ENCODE results near the gene E2F1. TPM values are rescaled to one million over a fixed set of nuclear protein-coding genes. Genes with fewer than 3 reads are reported as not detected.

E2F1 gene
- total RNA-seq, 2 donors from 2014 or later = 26.9 to 33.7 TPM

- no peaks in the 10 kb centered on the region for H3K9me3 Mint-ChIP-seq
- TF ChIP-seq CTCF (conservative IDR thresholded peaks at IDR 0.05) = no peak
- peak overlapping the region; percentile 79 for H3K4me3 Mint-ChIP-seq
- WGBS, 2 experiments (ENCODE audit: insufficient coverage in 1 of 2, insufficient read length in 1 of 2) = 48 to 57% methylated on average over 5 to 10 of the region's 10 CpGs
- H3K4me3 ChIP-seq (ENCODE audit: low read length) = peak overlapping the region; percentile 88
- H3K27me3 ChIP-seq (ENCODE audit: control insufficient read depth, insufficient read depth, low read length, poor library complexity, severe bottlenecking) = no peaks in the 10 kb centered on the region
- peak overlapping the region; percentile 91 for H3K27ac Mint-ChIP-seq
- peaks cover 3% of the 10 kb centered on the region for H3K27me3 Mint-ChIP-seq (ENCODE audit: insufficient read depth)
- H3K36me3 Mint-ChIP-seq (ENCODE audit: low read depth) = peaks cover under 1% of the 10 kb centered on the region
- peak; percentile 83 for DNase-seq
- H3K4me1 Mint-ChIP-seq = peaks cover 28% of the 10 kb centered on the region
- peaks cover 6% of the 10 kb centered on the region for H3K4me1 ChIP-seq (ENCODE audit: control insufficient read depth, insufficient read depth, low read length)
- no peaks in the 10 kb centered on the region for H3K9me3 ChIP-seq (ENCODE audit: control insufficient read depth, low read length)
- H3K27ac ChIP-seq (ENCODE audit: low read depth, low read length) = peak overlapping the region; percentile 79
- H3K9ac ChIP-seq (ENCODE audit: extremely low read depth, low read length, poor library complexity, severe bottlenecking) = peak overlapping the region; percentile 57
- H3K36me3 ChIP-seq (ENCODE audit: control insufficient read depth, insufficient read depth, low read length) = peaks cover 7% of the 10 kb centered on the region
Observed at GRCh38 chr20:33684533-33685327, 1.5 kb downstream of the E2F1 start.

- peaks cover 20% of the 10 kb centered on the region for H3K36me3 ChIP-seq (ENCODE audit: control insufficient read depth, insufficient read depth, low read length)
- no peaks in the 10 kb centered on the region for H3K9me3 Mint-ChIP-seq
- DNase-seq = peak; percentile 43
- no peak overlapping the region for H3K27ac Mint-ChIP-seq
- H3K36me3 Mint-ChIP-seq (ENCODE audit: low read depth) = peaks cover 26% of the 10 kb centered on the region
- no peak overlapping the region for H3K27ac ChIP-seq (ENCODE audit: low read depth, low read length)
- no peak overlapping the region for H3K4me3 Mint-ChIP-seq
- H3K27me3 Mint-ChIP-seq (ENCODE audit: insufficient read depth) = no peaks in the 10 kb centered on the region
- H3K4me1 ChIP-seq (ENCODE audit: control insufficient read depth, insufficient read depth, low read length) = no peaks in the 10 kb centered on the region
- no peak overlapping the region for H3K9ac ChIP-seq (ENCODE audit: extremely low read depth, low read length, poor library complexity, severe bottlenecking)
- WGBS, 2 experiments (ENCODE audit: insufficient coverage in 1 of 2, insufficient read length in 1 of 2) = 94 to 95% methylated on average over 6 to 9 of the region's 9 CpGs
- H3K27me3 ChIP-seq (ENCODE audit: control insufficient read depth, insufficient read depth, low read length, poor library complexity, severe bottlenecking) = no peaks in the 10 kb centered on the region
- TF ChIP-seq CTCF (conservative IDR thresholded peaks at IDR 0.05) = no peak
- peaks cover 17% of the 10 kb centered on the region for H3K4me1 Mint-ChIP-seq
- no peaks in the 10 kb centered on the region for H3K9me3 ChIP-seq (ENCODE audit: control insufficient read depth, low read length)
- no peak overlapping the region for H3K4me3 ChIP-seq (ENCODE audit: low read length)
Observed at GRCh38 chr20:33681728-33682353, 4.3 kb downstream of the E2F1 start.

- Mint-ChIP-seq H3K27ac (no peak overlapping the region), H3K36me3 (ENCODE audit: low read depth) (peaks cover 31% of the 10 kb centered on the region), H3K4me1 (peaks cover 14% of the 10 kb centered on the region)
Observed at GRCh38 chr20:33681288-33681687, 4.9 kb downstream of the E2F1 start.

More at GRCh38 chr20:33681288-33681687, 4.9 kb downstream of the E2F1 start:
- Mint-ChIP-seq H3K9me3 (no peaks in the 10 kb centered on the region), H3K27me3 (ENCODE audit: insufficient read depth) (no peaks in the 10 kb centered on the region), H3K4me3 (no peak overlapping the region)
- 91 to 95% methylated on average over 4 to 5 of the region's 5 CpGs for WGBS, 2 experiments (ENCODE audit: insufficient coverage in 1 of 2, insufficient read length in 1 of 2)
- TF ChIP-seq CTCF (conservative IDR thresholded peaks at IDR 0.05) = no peak
- H3K9ac ChIP-seq (ENCODE audit: extremely low read depth, low read length, poor library complexity, severe bottlenecking) = no peak overlapping the region
- no peaks in the 10 kb centered on the region for H3K4me1 ChIP-seq (ENCODE audit: control insufficient read depth, insufficient read depth, low read length)
- H3K9me3 ChIP-seq (ENCODE audit: control insufficient read depth, low read length) = no peaks in the 10 kb centered on the region
- peaks cover 20% of the 10 kb centered on the region for H3K36me3 ChIP-seq (ENCODE audit: control insufficient read depth, insufficient read depth, low read length)
- H3K27me3 ChIP-seq (ENCODE audit: control insufficient read depth, insufficient read depth, low read length, poor library complexity, severe bottlenecking) = no peaks in the 10 kb centered on the region
- DNase-seq = no peak
- no peak overlapping the region for H3K4me3 ChIP-seq (ENCODE audit: low read length)
- no peak overlapping the region for H3K27ac ChIP-seq (ENCODE audit: low read depth, low read length)
